DND-41 (cell line): ENCODE data around the gene IL10.
A peak's percentile ranks its signal among the peaks of the same experiment; 100 is the strongest.

Experiments
- ATAC-seq: fragments of 200-7000 bp; cut with Tn5 transposase; 3 replicates; pipeline ENCODE4 v1.9.1; 2021; ENCODE audit warnings: low read depth; ENCODE audit not compliant: insufficient read depth
- DNase-seq: peaks from one replicate; pipeline ENCODE4 v3.0.0-alpha.2; 2020
- H2AFZ ChIP-seq: 2 replicates; pipeline ENCODE4 v1.6.0; 2012; ENCODE audit warnings: low read depth, low read length
- H3K27ac ChIP-seq: 2 replicates; pipeline ENCODE4 v1.5.1; 2012; ENCODE audit warnings: low read length, inconsistent platforms
- H3K27me3 ChIP-seq: fragments of 200-600 bp; sonication (generic); 2 replicates; pipeline ENCODE4 v1.6.0; 2012; ENCODE audit warnings: low read length, mild to moderate bottlenecking, inconsistent platforms; ENCODE audit not compliant: insufficient read depth, poor library complexity
- H3K36me3 ChIP-seq: 2 replicates; pipeline ENCODE4 v1.5.1; 2012; ENCODE audit warnings: low read length, inconsistent platforms; ENCODE audit not compliant: insufficient read depth
- H3K4me1 ChIP-seq: 2 replicates; pipeline ENCODE4 v1.5.1; 2012; ENCODE audit warnings: mild to moderate bottlenecking, low read length; ENCODE audit not compliant: insufficient read depth
- H3K4me2 ChIP-seq: 2 replicates; pipeline ENCODE4 v1.6.0; 2012; ENCODE audit warnings: mild to moderate bottlenecking, moderate library complexity, low read length, inconsistent platforms; ENCODE audit not compliant: insufficient read depth
- H3K4me3 ChIP-seq, 2 experiments: fragments of 200-600 bp in 1 of 2; shearing (Covaris generic) in 1 of 2; 2 replicates each; pipeline ENCODE4 v1.5.1; 2012 to 2016; ENCODE audit warnings: inconsistent platforms in 2 of 2, low read length in 2 of 2, mild to moderate bottlenecking in 2 of 2, low read depth in 1 of 2, moderate library complexity in 1 of 2
- H3K79me2 ChIP-seq: 2 replicates; pipeline ENCODE4 v1.6.0; 2012; ENCODE audit warnings: low read length, inconsistent platforms; ENCODE audit not compliant: insufficient read depth
- H3K9ac ChIP-seq: 2 replicates; pipeline ENCODE4 v1.6.0; 2012; ENCODE audit warnings: low read depth, mild to moderate bottlenecking, inconsistent platforms, low read length, moderate library complexity
- H3K9me3 ChIP-seq: 2 replicates; pipeline ENCODE4 v1.5.1; 2012; ENCODE audit warnings: low read length, moderate library complexity, mild to moderate bottlenecking, inconsistent platforms; ENCODE audit not compliant: insufficient read depth, severe bottlenecking
- H4K20me1 ChIP-seq: 2 replicates; pipeline ENCODE4 v1.6.0; 2012; ENCODE audit warnings: low read length; ENCODE audit not compliant: insufficient read depth
- EZH2 ChIP-seq: IDR thresholded peaks from 3 replicates; pipeline ENCODE4 v1.6.1; 2012; ENCODE audit warnings: borderline replicate concordance, low read depth, mild to moderate bottlenecking, moderate library complexity, low read length, inconsistent platforms; ENCODE audit not compliant: severe bottlenecking
- TF ChIP-seq, protein P1 (sequence below): IDR thresholded peaks from 2 replicates; pipeline ENCODE4 v1.5.1; 2012; ENCODE audit warnings: borderline replicate concordance, low read length, moderate library complexity, mild to moderate bottlenecking; ENCODE audit not compliant: poor library complexity, severe bottlenecking; ENCODE audit errors: extremely low read depth

IL10 gene

GRCh38 chr1:206803221-206803730 lies 31.0 kb upstream of the IL10 start:
- Histone ChIP-seq H4K20me1 (no peaks in the 10 kb centered on the region), H3K36me3 (no peaks in the 10 kb centered on the region), H3K4me1 (peaks cover 22% of the 10 kb centered on the region), H3K9ac (peak overlapping the region; percentile 8; the same call in 1 of the 2 replicates), H3K4me3 (no peak overlapping the region), H3K79me2 (no peaks in the 10 kb centered on the region), H2AFZ (no peak overlapping the region), H3K27me3 (no peaks in the 10 kb centered on the region), H3K4me2 (peak overlapping the region; percentile 14; the same call in 1 of the 2 replicates), H3K9me3 (no peaks in the 10 kb centered on the region), H3K27ac (peak overlapping the region; percentile 58; the same call in 1 of the 2 replicates)
- ATAC-seq (peak; percentile 96), DNase-seq (peak; percentile 74)
- TF ChIP-seq, protein P1, sequence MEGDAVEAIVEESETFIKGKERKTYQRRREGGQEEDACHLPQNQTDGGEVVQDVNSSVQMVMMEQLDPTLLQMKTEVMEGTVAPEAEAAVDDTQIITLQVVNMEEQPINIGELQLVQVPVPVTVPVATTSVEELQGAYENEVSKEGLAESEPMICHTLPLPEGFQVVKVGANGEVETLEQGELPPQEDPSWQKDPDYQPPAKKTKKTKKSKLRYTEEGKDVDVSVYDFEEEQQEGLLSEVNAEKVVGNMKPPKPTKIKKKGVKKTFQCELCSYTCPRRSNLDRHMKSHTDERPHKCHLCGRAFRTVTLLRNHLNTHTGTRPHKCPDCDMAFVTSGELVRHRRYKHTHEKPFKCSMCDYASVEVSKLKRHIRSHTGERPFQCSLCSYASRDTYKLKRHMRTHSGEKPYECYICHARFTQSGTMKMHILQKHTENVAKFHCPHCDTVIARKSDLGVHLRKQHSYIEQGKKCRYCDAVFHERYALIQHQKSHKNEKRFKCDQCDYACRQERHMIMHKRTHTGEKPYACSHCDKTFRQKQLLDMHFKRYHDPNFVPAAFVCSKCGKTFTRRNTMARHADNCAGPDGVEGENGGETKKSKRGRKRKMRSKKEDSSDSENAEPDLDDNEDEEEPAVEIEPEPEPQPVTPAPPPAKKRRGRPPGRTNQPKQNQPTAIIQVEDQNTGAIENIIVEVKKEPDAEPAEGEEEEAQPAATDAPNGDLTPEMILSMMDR = no peak
- TF ChIP-seq EZH2 = no peak

DNA sequence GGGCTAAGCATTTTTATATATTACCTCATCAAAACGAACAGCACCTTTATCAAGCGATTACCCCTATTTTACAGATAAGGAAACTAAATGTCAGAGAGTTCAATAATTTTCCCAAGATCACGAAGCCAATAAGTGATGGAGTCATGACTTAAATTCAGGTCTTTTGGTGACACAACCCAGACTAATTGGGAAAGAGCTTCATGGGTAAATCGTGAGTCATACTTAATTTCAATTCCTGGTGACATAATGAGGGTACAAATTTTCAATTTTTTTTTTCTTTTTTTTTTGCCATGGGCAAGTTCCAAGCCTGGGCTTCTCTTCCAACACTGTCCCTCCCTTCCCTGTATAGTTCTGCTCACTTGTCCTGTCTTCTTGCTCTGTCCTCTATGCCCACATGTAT lies 30.1 kb upstream of the IL10 start:
- Histone ChIP-seq H3K4me1 (peaks cover 22% of the 10 kb centered on the region), H3K36me3 (no peaks in the 10 kb centered on the region), H3K4me2 (no peak overlapping the region), H3K9ac (no peak overlapping the region), H3K9me3 (no peaks in the 10 kb centered on the region), H2AFZ (no peak overlapping the region), H3K4me3 (no peak overlapping the region), H3K79me2 (no peaks in the 10 kb centered on the region), H3K27ac (no peak overlapping the region), H3K27me3 (no peaks in the 10 kb centered on the region), H4K20me1 (no peaks in the 10 kb centered on the region)
- DNase-seq = no peak
- TF ChIP-seq, protein P1 = no peak
- TF ChIP-seq EZH2 = no peak
- no peak for ATAC-seq

DNA sequence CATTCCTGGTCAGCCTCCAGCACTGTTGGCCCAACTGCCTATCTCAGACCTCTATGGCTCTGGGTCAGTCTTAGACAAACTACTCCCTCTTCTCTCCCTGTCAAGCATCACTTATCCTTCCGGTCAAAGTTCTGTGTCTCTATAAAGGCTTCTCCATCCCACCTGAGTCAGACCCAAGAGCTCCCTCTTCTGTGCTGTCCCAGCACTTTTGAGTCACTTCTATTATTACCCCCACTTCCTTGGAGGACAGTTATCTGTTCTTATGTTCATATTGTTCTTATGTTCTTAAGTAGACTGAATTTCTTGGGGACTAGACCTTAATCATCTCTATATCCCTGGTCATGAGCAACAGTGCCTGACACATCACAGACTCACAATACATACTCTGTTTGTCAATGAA lies 29.2 kb upstream of the IL10 start:
- Histone ChIP-seq H3K79me2 (no peaks in the 10 kb centered on the region), H2AFZ (no peak overlapping the region), H3K27ac (no peak overlapping the region), H3K4me2 (no peak overlapping the region), H3K36me3 (no peaks in the 10 kb centered on the region), H3K9ac (no peak overlapping the region), H4K20me1 (no peaks in the 10 kb centered on the region), H3K4me1 (peaks cover 22% of the 10 kb centered on the region), H3K27me3 (no peaks in the 10 kb centered on the region), H3K4me3 (no peak overlapping the region), H3K9me3 (no peaks in the 10 kb centered on the region)
- no peak for DNase-seq
- ATAC-seq = no peak
- TF ChIP-seq, protein P1 = no peak
- no peak for TF ChIP-seq EZH2
